GM12878 (cell line): ENCODE results near the gene FKBP4. TPM values are rescaled to one million over a fixed set of nuclear protein-coding genes. Genes with fewer than 3 reads are reported as not detected.

ENCODE experiments used
- ATAC-seq: fragments of 200-7000 bp; cut with Tn5 transposase; 3 replicates; pipeline ENCODE4 v1.9.1; 2020; ENCODE audit warnings: mild to moderate bottlenecking, moderate library complexity
- BruUV-seq: library from RNA; stranded (reverse); fragments of 400-500 nt; replicated peaks from 2 replicates; lab custom pipeline; 2021; lab: Mats Ljungman, UMichigan
- CTCF ChIA-PET: fragments of 300-600 bp; sonication (Branson Sonifier 250); formaldehyde crosslinking; extraction: SDS; loops from one replicate; lab custom pipeline; 2021; ENCODE audit warnings: inconsistent platforms; lab: Yijun Ruan, JAX
- POLR2A ChIA-PET: fragments of 350-600 bp; formaldehyde crosslinking; extraction: SDS; loops from one replicate; lab custom pipeline; 2021; ENCODE audit warnings: inconsistent platforms; lab: Charles Lee
- RAD21 ChIA-PET: fragments of 300-600 bp; sonication (Branson Sonifier 250); formaldehyde crosslinking; loops from one replicate; lab custom pipeline; 2023; ENCODE audit warnings: antibody characterized with exemption; ENCODE audit not compliant: unreplicated experiment; lab: Charles Lee
- SMC1A ChIA-PET: fragments of 300-600 bp; sonication (Branson Sonifier 250); formaldehyde crosslinking; loops from one replicate; lab custom pipeline; 2023; ENCODE audit not compliant: unreplicated experiment, uncharacterized antibody; lab: Charles Lee
- DNase-seq: peaks from one replicate; pipeline ENCODE4 v3.0.0-alpha.2; 2011; ENCODE audit warnings: low read depth, low spot score
- FAIRE-seq: peaks from 3 replicates; lab custom pipeline; 2011; peaks lifted over from hg19 to GRCh38; lab: Jason Lieb, UNC
- H2AFZ ChIP-seq: 2 replicates; pipeline ENCODE4 v1.6.0; 2011; ENCODE audit warnings: low read depth, low read length, control low read depth; ENCODE audit not compliant: control insufficient read depth
- H3K27ac ChIP-seq: 2 replicates; pipeline ENCODE4 v1.5.1; 2011; ENCODE audit warnings: control low read depth; ENCODE audit not compliant: control insufficient read depth, insufficient read depth
- H3K27me3 ChIP-seq, 2 experiments: replicated peaks in 1 of 2; 2 replicates each; pipeline versions ENCODE4 v1.6.0 to v1.6.1; 2011; ENCODE audit warnings: low read length in 1 of 2; ENCODE audit not compliant: control insufficient read depth in 2 of 2, insufficient read depth in 2 of 2
- H3K36me3 ChIP-seq, 2 experiments: 2 replicates each; pipeline ENCODE4 v1.5.1; 2011; ENCODE audit warnings: low read length in 1 of 2; ENCODE audit not compliant: control insufficient read depth in 2 of 2, insufficient read depth in 2 of 2
- H3K4me1 ChIP-seq: 2 replicates; pipeline ENCODE4 v1.6.1; 2011; ENCODE audit warnings: mild to moderate bottlenecking, low read length, moderate library complexity, mixed read lengths; ENCODE audit not compliant: control insufficient read depth, insufficient read depth
- H3K4me2 ChIP-seq: 2 replicates; pipeline ENCODE4 v1.6.0; 2011; ENCODE audit warnings: control low read depth; ENCODE audit not compliant: control insufficient read depth, insufficient read depth
- H3K4me3 ChIP-seq: fragments of 200-600 bp; sonication (generic); 2 replicates; pipeline ENCODE4 v1.5.1; 2016
- H3K79me2 ChIP-seq: 2 replicates; pipeline ENCODE4 v1.6.0; 2011; ENCODE audit warnings: low read length; ENCODE audit not compliant: control insufficient read depth, insufficient read depth
- H3K9ac ChIP-seq: 2 replicates; pipeline ENCODE4 v1.8.0; 2011; ENCODE audit warnings: low read length, control low read depth, mixed read lengths; ENCODE audit not compliant: control insufficient read depth, insufficient read depth
- H3K9me3 ChIP-seq: replicated peaks from 3 replicates; pipeline ENCODE4 v1.5.1; 2011; ENCODE audit warnings: mild to moderate bottlenecking, low read length; ENCODE audit not compliant: control insufficient read depth, insufficient read depth
- H4K20me1 ChIP-seq: 2 replicates; pipeline ENCODE4 v1.6.0; 2011; ENCODE audit not compliant: control insufficient read depth, insufficient read depth
- CHD2 ChIP-seq: IDR thresholded peaks from 2 replicates; pipeline ENCODE4 v1.6.1; 2011; ENCODE audit warnings: low read depth, low read length, improper control_type of control experiment, borderline replicate concordance
- IKZF2 ChIP-seq, 2 experiments: fragments of 450-650 bp; IDR thresholded peaks; 2 replicates each; pipeline ENCODE4 v1.6.1; 2017; ENCODE audit warnings: mild to moderate bottlenecking in 2 of 2, moderate library complexity in 2 of 2
- SMAD1 ChIP-seq: fragments of 450-650 bp; IDR thresholded peaks from 2 replicates; pipeline ENCODE4 v1.6.1; 2018; ENCODE audit warnings: mild to moderate bottlenecking, low read depth; ENCODE audit not compliant: partially characterized antibody
- TCF3 ChIP-seq: IDR thresholded peaks from 2 replicates; pipeline ENCODE4 v1.6.1; 2012; ENCODE audit warnings: low read depth, mild to moderate bottlenecking, low read length, borderline replicate concordance; ENCODE audit not compliant: insufficient read depth
- ZNF207 ChIP-seq: fragments of 450-650 bp; IDR thresholded peaks from 2 replicates; pipeline ENCODE4 v1.6.1; 2014; ENCODE audit warnings: antibody characterized with exemption, mild to moderate bottlenecking, borderline replicate concordance
- ZZZ3 ChIP-seq: IDR thresholded peaks from 2 replicates; pipeline ENCODE4 v1.6.1; 2011; ENCODE audit warnings: low read depth; ENCODE audit not compliant: control insufficient read depth, insufficient read length
- WGBS: methylation state at CpG from one replicate; pipeline ENCODE4 v1.1.6; 2016; ENCODE audit warnings: low lambda C conversion rate; ENCODE audit not compliant: insufficient replicate concordance, insufficient coverage; ENCODE audit errors: missing lambda C conversion rate; 5-methylcytosine and 5-hydroxymethylcytosine counted together
- in situ Hi-C: fragments of 300-500 bp; cut with MboI; formaldehyde crosslinking; loops from 9 replicates; pipeline ENCODE4 v1.14.3; 2018; ENCODE audit warnings: mixed read lengths
- intact Hi-C: fragments of 100-400 bp; cut with micrococcal nuclease; formaldehyde crosslinking; loops from one replicate; pipeline ENCODE4 v1.14.2; 2022; ENCODE audit not compliant: unreplicated experiment
- polyA plus RNA-seq, 11 experiments: library from polyadenylated mRNA; depleted of rRNA in 4 of 11; unstranded in 6 of 11; stranded (reverse) in 5 of 11; fragments of >200 nt; fragmentation: Nextera tagmentation in 4 of 11; fragmentation: Illumina TruSeq in 1 of 11; extraction: Ambion mirVana in 4 of 11; extraction: Trizol in 1 of 11; gene quantifications; 1 replicate in 1 of 11; 2 replicates in 10 of 11; pipeline versions ENCODE4 v1.2.1 to v1.2.3, GENCODE V29; 2011 to 2016; ENCODE audit warnings: inconsistent platforms in 2 of 11, missing spikeins in 2 of 11, low read depth in 1 of 11
- total RNA-seq, 4 experiments: library from RNA; depleted of rRNA in 3 of 4; stranded (reverse); fragments of >200 nt in 3 of 4; fragmentation: Illumina TruSeq in 1 of 4; extraction: Trizol in 1 of 4; gene quantifications; 2 replicates each; pipeline versions ENCODE4 v1.2.1 to v1.2.3, GENCODE V29; 2013 to 2021
- TF ChIP-seq, protein P1 (sequence below): fragments of 150-350 bp; IDR thresholded peaks from 2 replicates; pipeline ENCODE4 v1.6.1; 2016; ENCODE audit warnings: low read depth, low read length
- TF ChIP-seq, protein P2 (sequence below): fragments of 450-650 bp; IDR thresholded peaks from 2 replicates; pipeline ENCODE4 v1.6.1; 2017; ENCODE audit warnings: low read depth, mild to moderate bottlenecking, moderate library complexity

Gene FKBP4
- total and polyA plus RNA-seq, 10 of the 15 experiments (the other 5 are each of a cell fraction or from before 2014, with no cell fraction given), result 8.9 to 90.0 (median 45.4) TPM

- TF ChIP-seq, protein P1, sequence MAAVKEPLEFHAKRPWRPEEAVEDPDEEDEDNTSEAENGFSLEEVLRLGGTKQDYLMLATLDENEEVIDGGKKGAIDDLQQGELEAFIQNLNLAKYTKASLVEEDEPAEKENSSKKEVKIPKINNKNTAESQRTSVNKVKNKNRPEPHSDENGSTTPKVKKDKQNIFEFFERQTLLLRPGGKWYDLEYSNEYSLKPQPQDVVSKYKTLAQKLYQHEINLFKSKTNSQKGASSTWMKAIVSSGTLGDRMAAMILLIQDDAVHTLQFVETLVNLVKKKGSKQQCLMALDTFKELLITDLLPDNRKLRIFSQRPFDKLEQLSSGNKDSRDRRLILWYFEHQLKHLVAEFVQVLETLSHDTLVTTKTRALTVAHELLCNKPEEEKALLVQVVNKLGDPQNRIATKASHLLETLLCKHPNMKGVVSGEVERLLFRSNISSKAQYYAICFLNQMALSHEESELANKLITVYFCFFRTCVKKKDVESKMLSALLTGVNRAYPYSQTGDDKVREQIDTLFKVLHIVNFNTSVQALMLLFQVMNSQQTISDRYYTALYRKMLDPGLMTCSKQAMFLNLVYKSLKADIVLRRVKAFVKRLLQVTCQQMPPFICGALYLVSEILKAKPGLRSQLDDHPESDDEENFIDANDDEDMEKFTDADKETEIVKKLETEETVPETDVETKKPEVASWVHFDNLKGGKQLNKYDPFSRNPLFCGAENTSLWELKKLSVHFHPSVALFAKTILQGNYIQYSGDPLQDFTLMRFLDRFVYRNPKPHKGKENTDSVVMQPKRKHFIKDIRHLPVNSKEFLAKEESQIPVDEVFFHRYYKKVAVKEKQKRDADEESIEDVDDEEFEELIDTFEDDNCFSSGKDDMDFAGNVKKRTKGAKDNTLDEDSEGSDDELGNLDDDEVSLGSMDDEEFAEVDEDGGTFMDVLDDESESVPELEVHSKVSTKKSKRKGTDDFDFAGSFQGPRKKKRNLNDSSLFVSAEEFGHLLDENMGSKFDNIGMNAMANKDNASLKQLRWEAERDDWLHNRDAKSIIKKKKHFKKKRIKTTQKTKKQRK, result no peak
- TF ChIP-seq ZZZ3, result no peak
- no peak for TF ChIP-seq ZNF207
- TF ChIP-seq SMAD1, result no peak
- TF ChIP-seq, protein P2, sequence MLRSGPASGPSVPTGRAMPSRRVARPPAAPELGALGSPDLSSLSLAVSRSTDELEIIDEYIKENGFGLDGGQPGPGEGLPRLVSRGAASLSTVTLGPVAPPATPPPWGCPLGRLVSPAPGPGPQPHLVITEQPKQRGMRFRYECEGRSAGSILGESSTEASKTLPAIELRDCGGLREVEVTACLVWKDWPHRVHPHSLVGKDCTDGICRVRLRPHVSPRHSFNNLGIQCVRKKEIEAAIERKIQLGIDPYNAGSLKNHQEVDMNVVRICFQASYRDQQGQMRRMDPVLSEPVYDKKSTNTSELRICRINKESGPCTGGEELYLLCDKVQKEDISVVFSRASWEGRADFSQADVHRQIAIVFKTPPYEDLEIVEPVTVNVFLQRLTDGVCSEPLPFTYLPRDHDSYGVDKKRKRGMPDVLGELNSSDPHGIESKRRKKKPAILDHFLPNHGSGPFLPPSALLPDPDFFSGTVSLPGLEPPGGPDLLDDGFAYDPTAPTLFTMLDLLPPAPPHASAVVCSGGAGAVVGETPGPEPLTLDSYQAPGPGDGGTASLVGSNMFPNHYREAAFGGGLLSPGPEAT, result no peak
Measured at GRCh38 chr12:2826721-2827515, 32.1 kb downstream of the FKBP4 start (continued).

- DNase-seq, result no peak
- Histone ChIP-seq H2AFZ (no peak overlapping the region), H3K79me2 (no peaks in the 10 kb centered on the region), H3K36me3 (peaks cover 2 to 10% of the 10 kb centered on the region in 2 experiments), H3K27me3 (no peaks in the 10 kb centered on the region), H3K27ac (no peak overlapping the region), H3K9ac (no peak overlapping the region), H3K4me1 (no peaks in the 10 kb centered on the region), H3K9me3 (no peaks in the 10 kb centered on the region), H4K20me1 (no peaks in the 10 kb centered on the region; the same call in 1 of the 2 replicates), H3K4me2 (no peak overlapping the region), H3K4me3 (no peak overlapping the region)
- 82% methylated on average over 6 of the region's 6 CpGs for WGBS
- FAIRE-seq, result no peak
- POLR2A ChIA-PET, result no interaction called here
- SMC1A ChIA-PET, result no interaction called here
- CTCF ChIA-PET, result no interaction called here
- intact Hi-C loops (no loop called here), in situ Hi-C loops (no loop called here)
- BruUV-seq, result no TSS peak
- RAD21 ChIA-PET, result no interaction called here
- TF ChIP-seq IKZF2 (IDR thresholded peaks at IDR 0.05) (no peak), TCF3 (no peak), CHD2 (no peak)
- no peak for ATAC-seq
Measured at GRCh38 chr12:2829275-2829674, 34.5 kb downstream of the FKBP4 start.
